OCI-LY7 (cell line): ENCODE data around the gene BEND3. TPM values are rescaled to one million over a fixed set of nuclear protein-coding genes. Genes with fewer than 3 reads are reported as not detected.

ENCODE experiments used
- BruUV-seq: library from RNA; stranded (reverse); fragments of 400-500 nt; replicated peaks from 2 replicates; lab custom pipeline; 2021; lab: Mats Ljungman, UMichigan
- CTCF ChIA-PET: fragments of 300-600 bp; sonication (Branson Sonifier 250); formaldehyde crosslinking; loops from one replicate; lab custom pipeline; 2022; ENCODE audit warnings: antibody characterized with exemption; ENCODE audit not compliant: unreplicated experiment; lab: Charles Lee
- POLR2A ChIA-PET: fragments of 300-600 bp; sonication (Branson Sonifier 250); formaldehyde crosslinking; loops from one replicate; lab custom pipeline; 2022; ENCODE audit warnings: antibody characterized with exemption; lab: Charles Lee
- DNase-seq: peaks from one replicate; pipeline ENCODE4 v3.0.0-alpha.2; 2015; ENCODE audit warnings: low spot score
- H2AFZ ChIP-seq: fragments of 200-600 bp; sonication (generic), shearing (Covaris generic); 2 replicates; pipeline ENCODE4 v1.6.1; 2014; ENCODE audit warnings: mild to moderate bottlenecking, antibody characterized with exemption, low read length, moderate library complexity
- H3K27ac ChIP-seq: fragments of 200-600 bp; sonication (generic); 2 replicates; pipeline ENCODE4 v1.5.1; 2014; ENCODE audit warnings: mixed run types, low read depth, mild to moderate bottlenecking, moderate library complexity, low read length, inconsistent platforms; ENCODE audit not compliant: poor library complexity, severe bottlenecking
- H3K36me3 ChIP-seq: fragments of 200-600 bp; sonication (generic); 2 replicates; pipeline ENCODE4 v1.6.1; 2014; ENCODE audit warnings: mild to moderate bottlenecking, antibody characterized with exemption, low read length, moderate library complexity, mixed read lengths; ENCODE audit not compliant: insufficient read depth
- H3K4me1 ChIP-seq: fragments of 200-600 bp; sonication (generic); 2 replicates; pipeline ENCODE4 v1.5.1; 2014; ENCODE audit warnings: mild to moderate bottlenecking, low read length; ENCODE audit not compliant: insufficient read depth, poor library complexity, severe bottlenecking
- H3K4me2 ChIP-seq: fragments of 200-600 bp; sonication (generic); 2 replicates; pipeline ENCODE4 v1.6.1; 2014; ENCODE audit warnings: mild to moderate bottlenecking, low read length
- H3K4me3 ChIP-seq: fragments of 200-600 bp; sonication (generic); 2 replicates; pipeline ENCODE4 v1.5.1; 2014; ENCODE audit warnings: mild to moderate bottlenecking, low read depth, low read length; ENCODE audit not compliant: poor library complexity, severe bottlenecking
- H3K79me2 ChIP-seq: fragments of 200-600 bp; sonication (generic); 2 replicates; pipeline ENCODE4 v1.6.1; 2016; ENCODE audit warnings: low read depth, mild to moderate bottlenecking, low read length, moderate library complexity, mixed read lengths; ENCODE audit not compliant: insufficient read depth
- H3K9me2 ChIP-seq: fragments of 200-600 bp; sonication (generic); 2 replicates; pipeline ENCODE4 v1.6.1; 2016; ENCODE audit warnings: mild to moderate bottlenecking, low read length, mixed read lengths; ENCODE audit not compliant: insufficient read depth
- H3K9me3 ChIP-seq: fragments of 200-600 bp; sonication (generic); 2 replicates; pipeline ENCODE4 v1.6.1; 2014; ENCODE audit warnings: mild to moderate bottlenecking, mixed run types, low read length, mixed read lengths
- H4K20me1 ChIP-seq: fragments of 200-600 bp; sonication (generic); 2 replicates; pipeline ENCODE4 v1.6.1; 2014; ENCODE audit warnings: mild to moderate bottlenecking, antibody characterized with exemption, low read length, moderate library complexity, mixed read lengths; ENCODE audit not compliant: insufficient read depth
- EZH2phosphoT487 ChIP-seq: fragments of 200-600 bp; sonication (generic); IDR thresholded peaks from 2 replicates; pipeline ENCODE4 v1.6.1; 2018; ENCODE audit warnings: low read depth, borderline replicate concordance, mild to moderate bottlenecking, mixed run types, antibody characterized with exemption, low read length, moderate library complexity, mixed read lengths
- intact Hi-C: fragments of 100-400 bp; cut with micrococcal nuclease; formaldehyde crosslinking; loops from one replicate; pipeline ENCODE4 v1.10.0; 2022; ENCODE audit not compliant: unreplicated experiment
- total RNA-seq, 2 experiments: library from RNA; depleted of rRNA in 1 of 2; stranded (reverse); fragments of >200 nt in 1 of 2; shearing (Covaris generic) in 1 of 2; gene quantifications; 2 replicates each; pipeline ENCODE4 v1.2.3, GENCODE V29; 2014 to 2022
- TF ChIP-seq, protein P1 (sequence below): fragments of 200-600 bp; sonication (generic); conservative IDR thresholded peaks from 2 replicates; pipeline ENCODE4 v1.5.1; 2014; ENCODE audit warnings: mild to moderate bottlenecking, antibody characterized with exemption, low read length, moderate library complexity, mixed read lengths

Gene BEND3
- total RNA-seq, 2 experiments from 2014 or later: 11.7 to 14.3 TPM

DNA sequence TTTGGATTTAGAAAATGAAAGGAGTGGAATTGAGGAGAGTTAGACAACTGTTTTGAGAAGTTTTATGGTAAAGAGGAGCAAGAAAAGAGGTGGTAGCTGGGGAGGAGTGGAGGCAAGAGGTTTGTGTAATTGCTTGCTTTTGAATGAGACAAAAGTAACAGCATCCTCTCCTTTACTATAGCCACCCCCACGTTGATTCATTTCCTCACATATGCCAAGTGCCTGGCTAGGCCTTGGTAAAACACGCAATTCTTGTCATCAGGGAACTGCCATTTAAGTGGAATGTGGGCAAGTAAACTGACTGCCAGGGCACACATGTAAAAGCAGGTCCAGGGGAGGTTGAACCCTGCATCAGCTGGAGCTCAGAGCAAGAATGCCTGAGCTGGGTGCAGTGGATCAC lies 83.3 kb downstream of the BEND3 start:
- intact Hi-C loops: no loop called here
- no peak overlapping the region for H2AFZ ChIP-seq
- H3K4me1 ChIP-seq: no peaks in the 10 kb centered on the region
- H3K9me2 ChIP-seq: no peaks in the 10 kb centered on the region
- no peaks in the 10 kb centered on the region for H4K20me1 ChIP-seq
- no peak overlapping the region for H3K4me2 ChIP-seq
- H3K36me3 ChIP-seq: peaks cover 44% of the 10 kb centered on the region
- no peak overlapping the region for H3K27ac ChIP-seq
- no peak overlapping the region for H3K4me3 ChIP-seq
- H3K9me3 ChIP-seq: no peaks in the 10 kb centered on the region
- no TSS peak for BruUV-seq
- DNase-seq: no peak
- peaks cover 23% of the 10 kb centered on the region for H3K79me2 ChIP-seq
- no peak for TF ChIP-seq EZH2phosphoT487
- TF ChIP-seq, protein P1, sequence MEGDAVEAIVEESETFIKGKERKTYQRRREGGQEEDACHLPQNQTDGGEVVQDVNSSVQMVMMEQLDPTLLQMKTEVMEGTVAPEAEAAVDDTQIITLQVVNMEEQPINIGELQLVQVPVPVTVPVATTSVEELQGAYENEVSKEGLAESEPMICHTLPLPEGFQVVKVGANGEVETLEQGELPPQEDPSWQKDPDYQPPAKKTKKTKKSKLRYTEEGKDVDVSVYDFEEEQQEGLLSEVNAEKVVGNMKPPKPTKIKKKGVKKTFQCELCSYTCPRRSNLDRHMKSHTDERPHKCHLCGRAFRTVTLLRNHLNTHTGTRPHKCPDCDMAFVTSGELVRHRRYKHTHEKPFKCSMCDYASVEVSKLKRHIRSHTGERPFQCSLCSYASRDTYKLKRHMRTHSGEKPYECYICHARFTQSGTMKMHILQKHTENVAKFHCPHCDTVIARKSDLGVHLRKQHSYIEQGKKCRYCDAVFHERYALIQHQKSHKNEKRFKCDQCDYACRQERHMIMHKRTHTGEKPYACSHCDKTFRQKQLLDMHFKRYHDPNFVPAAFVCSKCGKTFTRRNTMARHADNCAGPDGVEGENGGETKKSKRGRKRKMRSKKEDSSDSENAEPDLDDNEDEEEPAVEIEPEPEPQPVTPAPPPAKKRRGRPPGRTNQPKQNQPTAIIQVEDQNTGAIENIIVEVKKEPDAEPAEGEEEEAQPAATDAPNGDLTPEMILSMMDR: no peak
- POLR2A ChIA-PET: no interaction called here
- CTCF ChIA-PET: no interaction called here

GRCh38 chr6:107030151-107030550 lies 85.2 kb downstream of the BEND3 start:
- peak overlapping the region; percentile 4; the same call in 1 of the 2 replicates for H3K4me2 ChIP-seq
- CTCF ChIA-PET: no interaction called here
- H4K20me1 ChIP-seq: no peaks in the 10 kb centered on the region
- no peak for DNase-seq
- no peak overlapping the region for H3K27ac ChIP-seq
- no peak overlapping the region for H2AFZ ChIP-seq
- peaks cover 38% of the 10 kb centered on the region for H3K36me3 ChIP-seq
- no peaks in the 10 kb centered on the region for H3K9me2 ChIP-seq
- H3K9me3 ChIP-seq: no peaks in the 10 kb centered on the region
- H3K79me2 ChIP-seq: peaks cover 23% of the 10 kb centered on the region
- BruUV-seq: no TSS peak
- intact Hi-C loops: no loop called here
- H3K4me1 ChIP-seq: no peaks in the 10 kb centered on the region
- POLR2A ChIA-PET: interaction anchor here (0.7 to 1.2 kb wide), 2 partner anchors 10 to 15 kb away, joined by 4 to 5 read pairs; no protein-coding TSS in a partner anchor
- H3K4me3 ChIP-seq: no peak overlapping the region
- TF ChIP-seq EZH2phosphoT487: no peak

GRCh38 chr6:107026965-107027364 lies 88.3 kb downstream of the BEND3 start:
- no peak for DNase-seq
- Histone ChIP-seq H3K79me2 (peaks cover 23% of the 10 kb centered on the region), H3K4me1 (peaks cover 3% of the 10 kb centered on the region), H3K9me2 (no peaks in the 10 kb centered on the region), H4K20me1 (no peaks in the 10 kb centered on the region), H3K36me3 (peaks cover 15% of the 10 kb centered on the region), H2AFZ (no peak overlapping the region), H3K9me3 (no peaks in the 10 kb centered on the region), H3K27ac (no peak overlapping the region), H3K4me3 (no peak overlapping the region), H3K4me2 (no peak overlapping the region)
- BruUV-seq: no TSS peak
- ChIA-PET CTCF (no interaction called here), POLR2A (no interaction called here)
- intact Hi-C loops: no loop called here
- no peak for TF ChIP-seq EZH2phosphoT487
- TF ChIP-seq, protein P1: no peak
